Stimulated activated CD8-positive, alpha-beta memory T cell treated with anti-CD3 and anti-CD28 coated beads, Interleukin-12 subunit alpha, Interleukin-12 subunit beta, amount 100 ng/mL, for 24 hours (primary cell): ENCODE data around the gene POU2F1.
"Not testable (repeated sequence)": the region's sequence is repeated elsewhere in the genome, so short reads cannot be mapped to it uniquely, and the experiment has no call there.

Experiments
- DNase-seq: peaks from one replicate; pipeline ENCODE4 v3.0.0-alpha.2; 2020; ENCODE audit errors: extremely low read depth

POU2F1 gene

DNA sequence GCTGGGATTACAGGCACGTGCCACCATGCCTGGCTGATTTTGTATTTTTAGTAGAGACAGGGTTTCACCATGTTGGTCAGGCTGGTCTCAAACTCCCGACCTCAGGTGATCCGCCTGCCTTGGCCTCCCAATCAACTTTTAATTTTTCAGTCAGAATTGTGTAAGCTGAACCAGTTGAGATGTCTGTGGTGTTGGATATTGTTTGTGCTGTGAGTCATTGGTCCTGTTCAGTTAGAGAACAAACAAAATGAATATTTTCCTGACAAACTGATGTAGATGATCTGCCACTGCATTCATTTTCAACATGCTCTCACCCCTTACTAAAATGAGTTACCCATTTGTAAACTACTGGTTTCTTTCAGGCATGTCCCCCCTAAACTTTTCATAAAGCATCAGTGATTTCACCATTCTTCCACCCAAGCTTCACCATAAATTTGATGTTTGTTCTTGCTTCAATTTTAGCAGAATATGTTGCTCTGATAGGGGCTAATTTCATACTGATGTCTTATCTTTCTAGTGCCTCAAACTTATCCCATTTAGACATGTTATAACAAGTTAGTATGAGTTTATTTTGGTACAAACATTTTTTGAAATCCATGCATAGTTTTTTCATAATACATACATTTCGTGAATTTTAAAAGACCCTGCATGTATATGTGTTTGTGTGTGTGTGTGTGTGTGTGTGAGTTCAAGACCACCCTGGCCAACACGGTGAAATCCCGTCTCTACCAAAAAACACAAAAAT is 15.2 kb upstream of the POU2F1 start:
- not testable (repeated sequence) for DNase-seq

DNA sequence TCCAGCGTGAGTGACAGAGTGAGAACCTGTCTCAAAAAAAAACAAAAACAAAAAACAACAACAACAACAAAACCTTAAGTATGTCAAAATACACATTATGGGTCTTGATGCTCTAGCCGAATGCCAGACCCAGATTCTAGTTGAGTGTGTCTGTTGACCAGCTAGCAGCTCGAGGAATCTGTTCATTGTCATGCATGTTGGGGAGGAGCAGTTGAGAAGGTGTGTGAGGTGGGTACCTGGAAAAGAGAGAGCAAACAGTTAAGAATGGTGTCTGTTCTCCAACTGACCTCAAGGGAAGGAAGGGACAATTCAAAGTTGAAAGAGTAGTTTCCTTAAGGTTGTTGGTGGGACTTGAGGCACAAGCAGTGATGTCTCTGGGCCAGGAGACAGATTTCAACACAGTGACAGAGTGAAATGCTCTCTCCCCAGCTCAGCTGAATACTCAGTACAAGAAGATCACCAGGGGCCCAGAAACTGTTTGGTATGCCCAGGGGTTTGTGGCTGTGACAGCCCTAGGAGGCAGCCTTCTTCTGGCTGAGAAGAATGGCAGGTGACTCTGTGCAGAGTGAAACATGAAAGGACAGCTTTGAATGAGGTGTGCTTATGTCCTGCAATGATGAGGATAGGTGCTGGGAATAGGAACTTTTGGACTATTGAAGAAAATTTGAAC is 14.4 kb upstream of the POU2F1 start:
- no peak for DNase-seq

- no peak for DNase-seq
These were observed 12.6 kb upstream of the POU2F1 start for GRCh38 chr1:167207940-167208623.

DNA sequence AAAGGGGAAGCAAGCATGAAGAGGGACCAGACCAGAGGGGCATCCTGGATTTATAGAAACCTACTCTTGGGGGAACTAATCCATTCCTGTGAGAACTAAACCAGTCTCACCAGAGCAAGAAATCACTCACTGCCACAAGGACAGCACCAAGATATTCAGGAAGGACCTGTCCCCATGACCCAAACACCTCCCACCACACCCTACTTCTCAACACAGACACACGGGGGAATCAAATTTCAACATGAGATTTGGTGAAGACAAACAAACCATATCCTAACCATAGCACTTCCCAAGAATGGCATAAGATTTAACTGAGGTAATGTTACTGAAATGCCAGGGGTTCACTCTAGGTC is 12.1 kb upstream of the POU2F1 start:
- DNase-seq, result no peak

DNA sequence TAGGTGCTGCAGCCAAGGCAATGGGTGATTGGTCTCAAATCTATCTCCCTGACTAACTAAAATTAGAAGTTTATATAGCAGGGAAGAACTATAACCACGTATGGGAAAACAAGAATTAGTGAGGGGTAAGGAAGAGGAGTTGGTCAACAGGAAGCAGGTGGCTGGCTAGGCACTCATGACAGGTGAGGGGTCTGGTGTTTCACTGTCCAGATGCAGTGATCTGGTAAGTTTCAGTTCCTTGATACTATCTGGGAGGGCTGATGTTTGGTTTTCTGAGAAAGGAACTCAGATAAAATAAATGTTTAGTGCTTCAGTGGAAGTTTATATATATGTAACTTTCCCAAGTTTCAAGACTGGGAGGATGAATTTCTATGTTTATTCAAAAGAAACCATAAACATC is 11.6 kb upstream of the POU2F1 start:
- no peak for DNase-seq

- no peak for DNase-seq
These were observed 9.6 kb upstream of the POU2F1 start for GRCh38 chr1:167210966-167211674.

DNA sequence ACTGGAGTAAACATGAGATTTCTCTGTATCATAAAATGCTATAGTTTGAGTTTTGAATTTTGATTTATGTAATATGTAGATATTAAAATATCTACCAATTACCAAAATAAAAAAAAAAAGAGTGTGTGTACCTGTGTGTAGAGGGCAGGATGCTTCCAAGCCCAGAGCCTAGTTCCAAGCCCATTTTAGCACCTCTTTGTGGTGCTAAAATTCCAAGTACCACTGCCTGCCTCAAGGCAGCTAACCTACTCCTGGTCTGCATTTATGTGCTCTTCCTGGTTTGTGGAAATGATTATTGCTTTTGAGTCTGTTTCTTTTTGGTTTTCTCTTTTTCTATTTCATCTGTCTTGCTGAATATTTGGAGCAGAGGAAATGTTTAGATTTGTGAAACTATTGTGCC is 8.7 kb upstream of the POU2F1 start:
- no peak for DNase-seq

DNA sequence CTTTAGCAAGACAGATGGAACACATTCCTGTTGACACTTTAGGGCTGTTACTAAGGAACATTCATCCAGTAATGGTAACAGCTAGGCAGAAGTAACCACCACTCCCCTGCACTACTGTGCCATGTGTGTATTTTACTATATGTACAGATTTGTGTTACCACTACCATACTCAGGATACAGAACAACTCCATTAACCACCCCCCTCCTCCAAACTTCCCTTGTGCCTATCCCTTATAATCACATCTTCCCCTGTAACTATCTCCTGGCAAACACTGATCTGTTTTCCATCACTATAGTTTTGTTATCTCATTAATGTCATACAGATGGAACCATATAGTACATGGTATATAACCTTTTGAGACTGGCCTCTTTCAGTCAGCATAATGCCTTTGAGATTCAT is 3.9 kb upstream of the POU2F1 start:
- no peak for DNase-seq

GRCh38 chr1:167219194-167219593 is 1.5 kb upstream of the POU2F1 start:
- DNase-seq, result no peak

DNA sequence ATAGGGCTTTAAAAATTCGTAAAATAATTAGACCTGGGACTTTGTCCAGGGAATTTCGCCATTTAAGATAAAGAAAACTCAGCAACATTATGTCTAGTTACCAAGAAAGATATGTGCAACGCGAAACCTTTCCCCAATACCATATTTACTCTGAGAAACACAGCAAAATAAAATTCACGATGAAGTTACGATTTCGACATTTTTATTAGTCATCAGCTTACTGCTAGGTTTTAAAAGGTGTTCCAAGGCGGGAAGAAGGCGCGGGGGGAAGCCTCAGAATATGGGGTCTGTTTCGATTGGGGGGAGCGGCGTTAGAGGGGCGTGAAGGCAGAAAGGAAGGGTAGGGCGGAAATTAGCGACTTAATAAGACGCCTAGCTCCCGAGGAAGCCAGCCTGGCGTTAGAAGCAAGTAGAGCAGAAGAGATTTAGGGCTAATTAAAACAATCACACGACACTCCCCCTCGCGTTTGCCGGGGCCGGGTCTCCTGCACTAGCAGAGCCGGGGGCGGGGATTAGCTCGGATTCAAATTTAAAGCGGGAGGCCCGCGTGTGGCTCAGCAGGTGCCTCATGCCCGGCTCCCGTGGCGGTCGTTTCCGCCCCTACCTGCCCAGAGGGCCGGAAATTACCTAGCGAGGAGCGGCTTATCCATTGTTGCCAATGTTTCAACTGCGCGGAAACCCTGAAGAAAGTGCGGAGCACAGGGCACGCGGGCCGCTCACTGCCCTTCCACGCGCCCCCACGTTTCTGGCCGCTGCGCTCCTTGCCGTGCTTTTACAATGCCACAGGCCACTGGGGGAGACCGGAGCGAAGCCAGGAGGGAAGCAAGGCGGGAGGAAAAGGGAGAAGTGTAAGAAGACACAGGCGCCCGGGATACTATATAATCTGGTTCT is 795 bp upstream of the POU2F1 start:
- peak; percentile 72 for DNase-seq

DNA sequence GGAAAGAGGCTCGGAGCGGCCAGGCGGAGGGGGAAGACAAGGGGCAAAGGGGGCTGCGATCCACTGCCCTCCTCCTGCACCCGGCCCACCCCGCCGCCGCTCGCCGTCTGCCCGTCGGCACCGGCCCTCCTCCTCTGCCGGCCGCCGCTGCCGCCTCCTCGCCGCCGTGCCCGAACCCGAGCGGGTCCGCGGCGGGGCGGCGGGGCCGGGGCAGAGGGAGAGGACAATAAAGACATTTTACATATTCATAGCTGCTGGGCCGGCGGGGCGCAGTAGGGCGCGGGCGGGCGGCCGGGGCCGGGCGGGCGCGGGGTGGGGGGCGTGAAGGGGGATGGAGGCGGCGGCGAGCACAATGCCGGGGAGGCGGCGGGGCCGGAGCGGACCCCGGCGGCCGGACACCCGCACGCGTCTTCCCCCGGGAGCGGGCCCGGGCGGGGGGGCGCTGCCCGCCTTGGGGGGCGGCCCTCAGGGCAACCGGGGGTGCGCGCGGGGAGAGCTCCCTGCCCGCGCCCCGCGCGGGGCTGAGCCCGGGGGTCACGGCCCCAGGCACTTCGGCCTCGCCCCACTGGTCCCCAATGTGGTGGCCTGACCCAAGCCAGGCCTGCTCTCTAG is 546 bp downstream of the POU2F1 start:
- DNase-seq, result peak; percentile 1

- peak; percentile 48 for DNase-seq
These were observed 1.3 kb downstream of the POU2F1 start for GRCh38 chr1:167221738-167222610.

DNA sequence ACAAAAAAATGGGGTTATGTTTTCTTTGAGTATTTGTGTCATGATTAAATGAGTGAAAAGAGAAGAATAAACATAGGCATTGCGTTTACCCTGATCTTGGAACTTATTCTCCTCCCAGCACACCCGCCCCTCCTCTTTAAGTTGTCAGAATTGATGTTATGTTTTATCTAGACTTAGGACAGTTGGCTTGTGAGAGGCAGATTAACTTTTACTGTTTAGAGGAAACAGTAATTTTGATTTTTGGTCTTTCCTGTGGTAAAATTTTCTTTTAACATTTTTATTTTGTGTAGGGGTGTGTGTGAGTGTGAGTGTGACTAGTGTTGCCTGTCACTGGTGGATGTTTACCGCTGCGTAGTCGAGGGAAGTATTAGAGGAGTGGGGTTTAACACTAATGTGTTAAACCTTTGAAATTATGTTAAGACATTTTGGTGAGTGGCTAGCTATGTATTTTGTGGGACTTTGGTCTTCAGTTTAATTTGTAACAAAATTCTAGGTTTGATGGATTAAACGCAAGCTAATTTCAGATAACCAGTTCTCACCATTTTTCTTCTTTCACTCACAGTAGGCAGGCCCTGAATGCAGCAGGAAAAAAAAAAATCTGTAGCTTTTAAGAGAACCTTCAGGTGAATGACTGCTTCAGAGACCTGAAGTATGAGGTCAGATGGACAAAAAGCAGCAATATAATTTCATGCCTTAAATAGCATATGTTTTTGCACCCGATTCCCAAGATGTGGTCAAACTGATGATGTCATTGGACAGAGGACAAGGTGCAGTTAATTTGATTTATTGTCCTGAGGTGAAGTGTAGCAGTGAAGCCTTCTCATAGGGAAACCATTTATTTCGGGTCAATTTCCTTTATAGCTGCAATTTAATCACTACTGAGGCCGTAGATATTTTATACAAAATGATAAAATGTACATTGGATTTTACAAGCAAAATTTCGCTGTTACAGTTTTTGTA is 2.7 kb downstream of the POU2F1 start:
- DNase-seq, result no peak

DNA sequence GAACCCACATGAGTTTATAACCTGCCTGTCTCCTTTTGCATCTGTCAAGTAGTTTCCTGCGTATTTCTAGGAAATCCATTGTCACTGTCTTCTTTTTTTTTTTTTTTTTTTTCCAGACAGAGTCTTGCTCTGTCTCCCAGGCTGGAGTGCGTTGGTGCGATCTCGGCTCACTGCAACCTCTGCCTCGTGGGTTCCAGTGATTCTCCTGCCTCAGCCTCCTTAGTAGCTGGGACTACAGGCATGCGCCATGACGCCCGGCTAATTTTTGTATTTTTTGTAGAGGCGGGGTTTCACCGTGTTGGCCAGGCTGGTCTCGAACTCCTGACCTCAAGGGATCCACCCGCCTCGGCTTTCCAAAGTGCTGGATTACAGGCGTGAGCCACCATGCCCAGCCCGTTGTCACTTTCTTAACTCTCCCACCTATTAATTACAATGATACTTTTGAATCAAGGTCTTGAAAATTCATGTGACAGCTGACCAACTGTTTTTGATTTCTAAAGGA is 4.1 kb downstream of the POU2F1 start:
- not testable (repeated sequence) for DNase-seq

DNA sequence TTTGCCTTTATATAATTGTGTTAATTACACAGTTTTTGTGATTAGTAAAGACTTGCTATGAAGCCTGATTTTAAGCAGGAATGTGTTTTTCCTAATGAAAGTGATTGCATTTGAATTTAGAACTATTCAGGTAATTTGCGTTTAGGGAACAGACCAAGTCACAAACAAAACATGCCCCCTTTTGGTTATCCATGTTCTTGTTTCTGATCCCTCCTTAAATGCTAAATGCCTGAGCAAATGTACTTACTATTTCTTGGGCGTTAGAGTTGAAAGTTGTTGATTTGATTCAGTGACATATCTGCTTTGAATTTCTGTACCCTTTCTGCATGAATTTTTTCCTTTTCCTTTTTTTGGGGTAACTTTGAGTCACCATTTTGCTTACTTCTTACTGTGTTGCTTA is 5.2 kb downstream of the POU2F1 start:
- DNase-seq, result no peak

DNA sequence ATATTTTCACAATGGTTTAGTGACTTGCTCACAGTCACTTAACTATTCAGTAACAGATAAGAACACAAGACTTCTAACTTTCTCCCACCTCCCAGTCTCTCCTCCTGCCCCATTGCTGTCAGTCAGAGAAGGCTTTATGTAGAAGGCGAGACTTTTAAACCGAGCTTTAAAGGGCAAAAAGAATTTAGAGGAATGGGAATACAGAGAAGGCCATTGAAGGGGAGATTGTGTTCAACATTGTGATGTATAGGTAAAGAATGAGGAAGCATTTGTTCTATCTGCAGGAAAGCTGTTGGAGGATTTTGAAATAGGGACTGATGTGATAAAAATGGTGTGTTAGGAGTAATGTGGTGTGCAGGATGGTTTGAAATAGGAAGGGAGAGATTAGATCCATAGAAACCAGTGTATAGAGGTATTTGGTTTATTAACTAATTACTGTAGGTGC is 7.3 kb downstream of the POU2F1 start:
- DNase-seq, result no peak

DNA sequence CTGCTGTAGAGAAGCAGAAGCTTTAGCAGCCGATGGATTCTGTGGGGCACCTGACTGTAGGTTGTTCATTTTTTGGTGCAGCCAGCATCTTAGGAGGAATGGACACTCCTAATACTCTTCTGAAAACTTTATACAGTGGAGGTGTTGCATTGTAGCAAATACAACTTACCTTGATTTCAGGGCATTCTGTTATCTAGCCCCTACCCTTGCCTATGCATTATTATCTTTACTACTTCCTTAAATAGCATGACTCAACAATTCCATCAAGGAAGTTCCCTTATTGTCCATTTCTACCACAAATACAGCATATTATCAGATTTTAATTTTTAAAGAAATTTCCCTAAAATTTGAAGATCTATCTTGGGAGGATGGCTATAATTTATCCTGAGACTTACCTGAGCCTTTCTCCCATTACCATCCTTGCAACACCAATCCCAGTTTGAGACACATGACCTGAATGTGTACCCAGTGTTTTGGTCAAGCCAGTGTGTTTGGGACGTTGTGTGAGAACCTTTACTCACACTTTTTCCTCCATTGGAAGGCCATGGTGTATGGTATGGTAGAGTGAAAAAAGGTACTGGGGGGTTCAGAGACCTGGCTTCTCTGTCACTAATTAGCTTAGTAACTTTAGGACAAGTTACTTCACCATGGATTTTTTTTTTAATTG is 9.2 kb downstream of the POU2F1 start:
- no peak for DNase-seq

DNA sequence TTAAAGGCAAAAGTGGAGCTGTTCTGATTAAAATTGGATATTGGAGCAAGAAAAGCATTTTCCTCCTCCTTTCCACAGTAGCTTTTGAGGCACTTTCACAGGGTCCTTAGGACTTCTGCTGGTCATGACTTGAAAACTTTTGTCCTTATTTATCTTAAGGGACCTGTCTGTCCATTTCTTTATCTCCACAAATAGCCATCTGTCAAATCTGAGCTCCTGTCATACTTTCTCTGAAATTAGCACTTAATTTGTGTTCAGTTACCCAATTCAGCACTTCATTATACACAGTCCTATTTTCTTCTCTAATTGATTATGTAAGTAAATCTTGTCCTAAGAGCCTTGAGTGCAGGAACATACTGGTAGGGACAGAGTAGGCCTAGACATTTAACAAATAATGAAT is 9.8 kb downstream of the POU2F1 start:
- no peak for DNase-seq
